Ascending aorta (tissue), 2 donors: Measurements from ENCODE around the gene NUP210. TPM values are rescaled to one million over a fixed set of nuclear protein-coding genes. Genes with fewer than 3 reads are reported as not detected.

Experiments
- DNase-seq, 2 donors: peaks; one replicate each; pipeline ENCODE4 v3.0.0-alpha.2; 2019; ENCODE audit warnings: low spot score in 2 of 2
- H3K27ac ChIP-seq, 2 donors: fragments of 200-600 bp; sonication (generic); one replicate each; pipeline ENCODE4 v1.5.1; 2016 to 2017; ENCODE audit warnings: mild to moderate bottlenecking in 1 of 2
- H3K27me3 ChIP-seq: fragments of 200-600 bp; sonication (generic); one replicate; pipeline ENCODE4 v1.5.1; 2017
- H3K36me3 ChIP-seq, 2 donors: fragments of 200-600 bp; sonication (generic); one replicate each; pipeline ENCODE4 v1.5.1; 2016
- H3K4me1 ChIP-seq, 2 donors: fragments of 200-600 bp; sonication (generic); one replicate each; pipeline ENCODE4 v1.5.1; 2016 to 2017; ENCODE audit warnings: mild to moderate bottlenecking in 1 of 2
- H3K4me3 ChIP-seq, 2 donors: fragments of 200-600 bp; sonication (generic); one replicate each; pipeline ENCODE4 v1.5.1; 2016 to 2017; ENCODE audit warnings: mild to moderate bottlenecking in 1 of 2
- H3K9me3 ChIP-seq, 2 donors: fragments of 200-600 bp; sonication (generic); one replicate each; pipeline ENCODE4 v1.5.1; 2016
- intact Hi-C: fragments of 100-400 bp; cut with DNase I; formaldehyde crosslinking; loops from one replicate; pipeline ENCODE4 v1.15.1; 2023
- total RNA-seq: library from RNA; depleted of rRNA; stranded (reverse); fragments of >200 nt; gene quantifications from one replicate; pipeline ENCODE4 v1.1.0, GENCODE V29; 2016
- TF ChIP-seq, protein P1 (sequence below), 3 experiments: fragments of 200-600 bp in 2 of 3; fragments of 450-650 bp in 1 of 3; sonication (generic) in 2 of 3; IDR thresholded peaks; one replicate each; pipeline ENCODE4 v1.5.1; 2016 to 2019; ENCODE audit warnings: antibody characterized with exemption in 3 of 3, mild to moderate bottlenecking in 1 of 3, moderate library complexity in 1 of 3

NUP210 gene
- total RNA-seq, 1 donor from 2014 or later: 11.0 TPM

- Histone ChIP-seq H3K4me3 (no peak overlapping the region), H3K27me3 (no peaks in the 10 kb centered on the region), H3K4me1 (no peaks in the 10 kb centered on the region), H3K9me3 (peaks cover 0 to 5% of the 10 kb centered on the region in 2 donors), H3K36me3 (no peaks in the 10 kb centered on the region), H3K27ac (no peak overlapping the region)
- DNase-seq: no peak
- intact Hi-C loops: no loop called here
- TF ChIP-seq, protein P1, sequence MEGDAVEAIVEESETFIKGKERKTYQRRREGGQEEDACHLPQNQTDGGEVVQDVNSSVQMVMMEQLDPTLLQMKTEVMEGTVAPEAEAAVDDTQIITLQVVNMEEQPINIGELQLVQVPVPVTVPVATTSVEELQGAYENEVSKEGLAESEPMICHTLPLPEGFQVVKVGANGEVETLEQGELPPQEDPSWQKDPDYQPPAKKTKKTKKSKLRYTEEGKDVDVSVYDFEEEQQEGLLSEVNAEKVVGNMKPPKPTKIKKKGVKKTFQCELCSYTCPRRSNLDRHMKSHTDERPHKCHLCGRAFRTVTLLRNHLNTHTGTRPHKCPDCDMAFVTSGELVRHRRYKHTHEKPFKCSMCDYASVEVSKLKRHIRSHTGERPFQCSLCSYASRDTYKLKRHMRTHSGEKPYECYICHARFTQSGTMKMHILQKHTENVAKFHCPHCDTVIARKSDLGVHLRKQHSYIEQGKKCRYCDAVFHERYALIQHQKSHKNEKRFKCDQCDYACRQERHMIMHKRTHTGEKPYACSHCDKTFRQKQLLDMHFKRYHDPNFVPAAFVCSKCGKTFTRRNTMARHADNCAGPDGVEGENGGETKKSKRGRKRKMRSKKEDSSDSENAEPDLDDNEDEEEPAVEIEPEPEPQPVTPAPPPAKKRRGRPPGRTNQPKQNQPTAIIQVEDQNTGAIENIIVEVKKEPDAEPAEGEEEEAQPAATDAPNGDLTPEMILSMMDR (IDR thresholded peaks at IDR 0.05): no peak
These were observed 8.8 kb downstream of the NUP210 start for GRCh38 chr3:13411186-13411860.

- intact Hi-C loops: no loop called here
- Histone ChIP-seq H3K36me3 (no peaks in the 10 kb centered on the region), H3K9me3 (peaks cover 0 to 5% of the 10 kb centered on the region in 2 donors), H3K27me3 (no peaks in the 10 kb centered on the region), H3K4me1 (no peaks in the 10 kb centered on the region), H3K27ac (no peak overlapping the region), H3K4me3 (no peak overlapping the region)
- TF ChIP-seq, protein P1 (IDR thresholded peaks at IDR 0.05): no peak
- DNase-seq: no peak
These were observed 11.2 kb downstream of the NUP210 start for GRCh38 chr3:13408890-13409289.

GRCh38 chr3:13407926-13408325 lies 12.2 kb downstream of the NUP210 start:
- no peak for DNase-seq
- no peak overlapping the region for H3K27ac ChIP-seq
- TF ChIP-seq, protein P1 (IDR thresholded peaks at IDR 0.05): no peak
- no peaks in the 10 kb centered on the region for H3K4me1 ChIP-seq
- intact Hi-C loops: no loop called here
- no peak overlapping the region for H3K4me3 ChIP-seq
- H3K9me3 ChIP-seq: peaks cover 0 to 5% of the 10 kb centered on the region in 2 donors
- H3K36me3 ChIP-seq: no peaks in the 10 kb centered on the region
- no peaks in the 10 kb centered on the region for H3K27me3 ChIP-seq

GRCh38 chr3:13407475-13407874 lies 12.6 kb downstream of the NUP210 start:
- DNase-seq: no peak
- H3K27me3 ChIP-seq: no peaks in the 10 kb centered on the region
- no peak overlapping the region for H3K4me3 ChIP-seq
- peaks cover 0 to 5% of the 10 kb centered on the region in 2 donors for H3K9me3 ChIP-seq
- H3K36me3 ChIP-seq: no peaks in the 10 kb centered on the region
- TF ChIP-seq, protein P1 (IDR thresholded peaks at IDR 0.05): no peak
- no peak overlapping the region for H3K27ac ChIP-seq
- H3K4me1 ChIP-seq: no peaks in the 10 kb centered on the region
- intact Hi-C loops: no loop called here

DNA sequence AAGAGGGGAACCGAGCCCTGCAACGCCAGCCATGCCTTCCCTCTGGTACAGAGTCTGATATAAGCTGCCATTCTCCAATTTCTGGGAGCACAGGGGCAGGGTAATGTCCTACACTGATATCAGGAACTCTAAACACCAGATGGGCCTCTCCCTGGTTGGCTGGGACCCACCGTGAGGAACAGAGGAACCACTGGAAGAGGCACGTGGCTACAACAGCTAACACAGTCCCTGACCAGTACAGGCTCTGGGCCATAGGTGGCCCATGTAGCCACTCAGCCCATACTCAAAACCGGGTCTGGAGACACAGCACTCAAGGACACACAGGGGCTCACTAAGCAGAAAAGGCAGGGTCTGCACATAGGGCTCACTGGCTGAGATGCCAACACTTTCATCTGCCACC lies 13.9 kb downstream of the NUP210 start:
- no peaks in the 10 kb centered on the region for H3K4me1 ChIP-seq
- TF ChIP-seq, protein P1 (IDR thresholded peaks at IDR 0.05): no peak
- DNase-seq: no peak
- no peaks in the 10 kb centered on the region for H3K27me3 ChIP-seq
- intact Hi-C loops: no loop called here
- H3K27ac ChIP-seq: no peak overlapping the region
- no peak overlapping the region for H3K4me3 ChIP-seq
- peaks cover 0 to 5% of the 10 kb centered on the region in 2 donors for H3K9me3 ChIP-seq
- no peaks in the 10 kb centered on the region for H3K36me3 ChIP-seq
